ENCODE data around the gene SLC9A9.

DNA sequence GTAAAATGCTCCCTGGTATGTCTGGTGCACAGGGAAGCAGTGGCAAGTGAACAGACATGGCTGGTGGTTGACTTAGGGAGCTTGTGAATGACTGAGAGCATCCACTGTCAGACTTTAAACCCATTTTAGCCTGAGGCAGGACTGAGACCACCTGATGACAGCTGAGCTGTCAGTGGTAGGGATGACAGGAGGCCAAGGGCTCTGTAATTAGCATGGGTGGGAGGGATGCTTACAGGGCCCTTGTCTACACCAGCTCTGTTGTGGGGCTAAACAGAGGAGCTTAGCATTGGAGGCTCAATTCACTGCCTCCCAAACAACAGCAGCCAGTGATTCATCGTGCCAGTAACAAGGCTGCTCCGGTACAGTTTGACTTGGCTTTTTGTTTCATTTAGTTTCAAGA, 559.3 kb downstream of the SLC9A9 start:
- TF ChIP-seq, protein P1, sequence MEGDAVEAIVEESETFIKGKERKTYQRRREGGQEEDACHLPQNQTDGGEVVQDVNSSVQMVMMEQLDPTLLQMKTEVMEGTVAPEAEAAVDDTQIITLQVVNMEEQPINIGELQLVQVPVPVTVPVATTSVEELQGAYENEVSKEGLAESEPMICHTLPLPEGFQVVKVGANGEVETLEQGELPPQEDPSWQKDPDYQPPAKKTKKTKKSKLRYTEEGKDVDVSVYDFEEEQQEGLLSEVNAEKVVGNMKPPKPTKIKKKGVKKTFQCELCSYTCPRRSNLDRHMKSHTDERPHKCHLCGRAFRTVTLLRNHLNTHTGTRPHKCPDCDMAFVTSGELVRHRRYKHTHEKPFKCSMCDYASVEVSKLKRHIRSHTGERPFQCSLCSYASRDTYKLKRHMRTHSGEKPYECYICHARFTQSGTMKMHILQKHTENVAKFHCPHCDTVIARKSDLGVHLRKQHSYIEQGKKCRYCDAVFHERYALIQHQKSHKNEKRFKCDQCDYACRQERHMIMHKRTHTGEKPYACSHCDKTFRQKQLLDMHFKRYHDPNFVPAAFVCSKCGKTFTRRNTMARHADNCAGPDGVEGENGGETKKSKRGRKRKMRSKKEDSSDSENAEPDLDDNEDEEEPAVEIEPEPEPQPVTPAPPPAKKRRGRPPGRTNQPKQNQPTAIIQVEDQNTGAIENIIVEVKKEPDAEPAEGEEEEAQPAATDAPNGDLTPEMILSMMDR (IDR thresholded peaks at IDR 0.05 in 8 of 11, conservative IDR thresholded peaks at IDR 0.05 in 3 of 11): no peak
- TF ChIP-seq POLR2A (IDR thresholded peaks at IDR 0.05): no peak
